Colonic mucosa (tissue), 4 donors: Measurements from ENCODE around the gene NEIL1. TPM values are rescaled to one million over a fixed set of nuclear protein-coding genes. Genes with fewer than 3 reads are reported as not detected.
"Not testable (repeated sequence)": the region's sequence is repeated elsewhere in the genome, so short reads cannot be mapped to it uniquely, and the experiment has no call there.

Source experiments
- DNase-seq: peaks from one replicate; pipeline ENCODE4 v3.0.0-alpha.2; 2020
- H3K27ac ChIP-seq: fragments of 200-600 bp; one replicate; pipeline ENCODE4 v1.8.0; 2021
- H3K27me3 ChIP-seq: fragments of 200-600 bp; one replicate; pipeline ENCODE4 v1.8.0; 2021
- H3K36me3 ChIP-seq: fragments of 200-600 bp; one replicate; pipeline ENCODE4 v1.8.0; 2021
- H3K4me1 ChIP-seq: fragments of 200-600 bp; one replicate; pipeline ENCODE4 v1.8.0; 2021; ENCODE audit warnings: mild to moderate bottlenecking
- H3K4me3 ChIP-seq: fragments of 200-600 bp; one replicate; pipeline ENCODE4 v1.8.0; 2021
- H3K9ac ChIP-seq, 2 donors: one replicate each; pipeline ENCODE4 v1.7.0; 2013; ENCODE audit warnings: control low read depth in 2 of 2, low read depth in 2 of 2, low read length in 2 of 2
- H3K9me3 ChIP-seq: fragments of 200-600 bp; one replicate; pipeline ENCODE4 v1.8.0; 2021
- intact Hi-C: fragments of 100-400 bp; cut with DNase I; formaldehyde crosslinking; loops from one replicate; pipeline ENCODE4 v1.14.1; 2022
- total RNA-seq, 2 donors: library from RNA; stranded (reverse); fragmentation: NEBNext Ultra II Directional in 1 of 2; extraction: Animal tissue kit (Norgen Biotek cat#: 25700) in 1 of 2; gene quantifications; one replicate each; pipeline ENCODE4 v1.2.1, GENCODE V29; 2021
- TF ChIP-seq, protein P1 (sequence below): fragments of 200-600 bp; IDR thresholded peaks from one replicate; pipeline ENCODE4 v1.8.0; 2022; ENCODE audit warnings: antibody characterized with exemption, mild to moderate bottlenecking
- donor health status: healthy.
- donor health status: DM: no; HTN: no; CAD: no.
- donor health status: DM: no; HTN: no; CAD: no.

The NEIL1 gene
- total RNA-seq, 2 donors from 2014 or later, result 34.1 to 39.6 TPM

GRCh38 chr15:75348034-75348561 lies 1.3 kb downstream of the NEIL1 start:
- H3K9me3 ChIP-seq, result no peaks in the 10 kb centered on the region
- peak overlapping the region; percentile 81 to 90 for H3K9ac ChIP-seq
- intact Hi-C loops, result no loop called here
- TF ChIP-seq, protein P1, sequence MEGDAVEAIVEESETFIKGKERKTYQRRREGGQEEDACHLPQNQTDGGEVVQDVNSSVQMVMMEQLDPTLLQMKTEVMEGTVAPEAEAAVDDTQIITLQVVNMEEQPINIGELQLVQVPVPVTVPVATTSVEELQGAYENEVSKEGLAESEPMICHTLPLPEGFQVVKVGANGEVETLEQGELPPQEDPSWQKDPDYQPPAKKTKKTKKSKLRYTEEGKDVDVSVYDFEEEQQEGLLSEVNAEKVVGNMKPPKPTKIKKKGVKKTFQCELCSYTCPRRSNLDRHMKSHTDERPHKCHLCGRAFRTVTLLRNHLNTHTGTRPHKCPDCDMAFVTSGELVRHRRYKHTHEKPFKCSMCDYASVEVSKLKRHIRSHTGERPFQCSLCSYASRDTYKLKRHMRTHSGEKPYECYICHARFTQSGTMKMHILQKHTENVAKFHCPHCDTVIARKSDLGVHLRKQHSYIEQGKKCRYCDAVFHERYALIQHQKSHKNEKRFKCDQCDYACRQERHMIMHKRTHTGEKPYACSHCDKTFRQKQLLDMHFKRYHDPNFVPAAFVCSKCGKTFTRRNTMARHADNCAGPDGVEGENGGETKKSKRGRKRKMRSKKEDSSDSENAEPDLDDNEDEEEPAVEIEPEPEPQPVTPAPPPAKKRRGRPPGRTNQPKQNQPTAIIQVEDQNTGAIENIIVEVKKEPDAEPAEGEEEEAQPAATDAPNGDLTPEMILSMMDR, result no peak
- H3K36me3 ChIP-seq, result no peaks in the 10 kb centered on the region
- H3K4me3 ChIP-seq, result peak overlapping the region; percentile 96
- peak overlapping the region; percentile 31 for H3K27ac ChIP-seq
- no peaks in the 10 kb centered on the region for H3K27me3 ChIP-seq
- H3K4me1 ChIP-seq, result peaks cover 5% of the 10 kb centered on the region
- DNase-seq, result no peak

DNA sequence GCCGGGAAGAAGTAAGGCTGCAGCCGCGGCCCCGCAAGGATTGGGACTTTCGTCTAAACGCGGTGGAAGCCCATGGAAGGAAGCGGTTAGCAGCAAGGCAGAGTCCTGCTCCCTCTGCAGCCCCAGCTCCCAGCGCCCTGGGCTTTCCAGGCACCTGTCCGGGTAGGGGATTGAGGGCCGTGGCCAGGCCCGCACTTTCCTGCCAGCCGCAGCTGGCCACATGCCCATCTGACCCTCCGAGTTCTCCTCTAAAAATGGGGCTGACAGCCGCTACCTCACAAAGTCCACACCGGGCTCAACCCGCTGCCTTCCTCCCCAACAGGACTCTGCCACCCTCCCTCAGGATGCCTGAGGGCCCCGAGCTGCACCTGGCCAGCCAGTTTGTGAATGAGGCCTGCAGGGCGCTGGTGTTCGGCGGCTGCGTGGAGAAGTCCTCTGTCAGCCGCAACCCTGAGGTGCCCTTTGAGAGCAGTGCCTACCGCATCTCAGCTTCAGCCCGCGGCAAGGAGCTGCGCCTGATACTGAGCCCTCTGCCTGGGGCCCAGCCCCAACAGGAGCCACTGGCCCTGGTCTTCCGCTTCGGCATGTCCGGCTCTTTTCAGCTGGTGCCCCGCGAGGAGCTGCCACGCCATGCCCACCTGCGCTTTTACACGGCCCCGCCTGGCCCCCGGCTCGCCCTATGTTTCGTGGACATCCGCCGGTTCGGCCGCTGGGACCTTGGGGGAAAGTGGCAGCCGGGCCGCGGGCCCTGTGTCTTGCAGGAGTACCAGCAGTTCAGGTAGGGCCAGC lies 1.9 kb downstream of the NEIL1 start:
- Histone ChIP-seq H3K36me3 (no peaks in the 10 kb centered on the region), H3K4me3 (peak overlapping the region; percentile 96), H3K4me1 (peaks cover 5% of the 10 kb centered on the region), H3K9me3 (no peaks in the 10 kb centered on the region), H3K9ac (peak overlapping the region; percentile 81 to 90), H3K27ac (no peak overlapping the region), H3K27me3 (no peaks in the 10 kb centered on the region)
- DNase-seq, result no peak
- intact Hi-C loops, result no loop called here
- TF ChIP-seq, protein P1, result no peak

DNA sequence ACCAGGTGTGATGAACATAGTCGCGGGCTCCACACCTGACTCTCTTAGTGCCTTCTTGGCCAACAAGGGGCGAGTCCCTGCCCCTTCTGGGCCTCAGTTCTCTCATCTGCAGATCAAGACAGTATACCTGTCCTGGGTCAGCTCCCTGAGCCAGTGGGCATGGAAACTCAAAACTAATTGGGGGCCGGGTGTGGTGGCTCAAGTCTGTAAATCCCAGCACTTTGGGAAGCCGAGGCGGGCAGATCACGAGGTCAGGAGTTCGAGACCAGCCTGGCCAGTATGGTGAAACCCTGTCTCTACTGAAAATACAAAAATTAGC lies 2.5 kb downstream of the NEIL1 start:
- H3K27ac ChIP-seq, H3K9me3 ChIP-seq, H3K27me3 ChIP-seq, H3K4me1 ChIP-seq, DNase-seq, H3K9ac ChIP-seq, intact Hi-C loops, H3K4me3 ChIP-seq, H3K36me3 ChIP-seq: not testable (repeated sequence)

DNA sequence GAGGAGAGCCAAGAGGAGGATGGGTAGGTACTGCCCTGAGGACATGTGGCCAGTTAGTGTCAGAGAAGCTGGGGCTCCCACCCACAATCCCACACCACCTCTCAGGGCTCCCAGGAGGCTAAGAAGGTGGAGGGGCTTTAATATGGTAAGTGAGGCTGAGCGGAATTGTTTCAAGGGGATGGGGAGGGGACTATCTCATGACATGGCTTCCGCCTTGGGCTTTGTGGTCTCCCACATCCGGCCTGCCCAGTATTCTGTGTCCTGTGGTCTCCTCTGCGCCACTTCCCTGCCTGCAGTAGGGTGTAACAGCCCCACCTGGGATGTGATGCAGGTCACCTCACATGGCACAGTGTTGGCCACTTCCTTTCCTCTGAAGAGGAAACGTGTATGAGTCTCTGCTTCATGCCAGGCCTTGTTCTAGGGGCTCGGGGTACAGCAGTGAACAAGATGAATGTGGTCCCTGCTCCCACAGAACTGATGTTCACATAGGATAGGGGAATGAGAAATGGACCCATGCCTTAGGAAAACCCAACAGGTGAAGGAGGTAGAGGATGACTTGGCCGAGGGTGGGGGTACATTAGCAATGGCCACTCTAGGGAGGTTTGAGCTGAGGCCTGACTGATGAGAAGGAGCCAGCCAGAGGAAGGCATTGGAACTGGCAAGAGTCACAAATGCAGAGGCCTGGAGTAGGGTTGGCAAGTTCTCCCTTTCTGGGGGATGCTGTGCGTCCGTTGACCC lies 3.2 kb downstream of the NEIL1 start:
- no peaks in the 10 kb centered on the region for H3K27me3 ChIP-seq
- no peak overlapping the region for H3K4me3 ChIP-seq
- peak; percentile 34 for DNase-seq
- no peak overlapping the region for H3K27ac ChIP-seq
- TF ChIP-seq, protein P1, result no peak
- intact Hi-C loops, result no loop called here
- H3K9ac ChIP-seq, result no peak overlapping the region
- no peaks in the 10 kb centered on the region for H3K9me3 ChIP-seq
- H3K36me3 ChIP-seq, result no peaks in the 10 kb centered on the region
- H3K4me1 ChIP-seq, result peaks cover 5% of the 10 kb centered on the region

DNA sequence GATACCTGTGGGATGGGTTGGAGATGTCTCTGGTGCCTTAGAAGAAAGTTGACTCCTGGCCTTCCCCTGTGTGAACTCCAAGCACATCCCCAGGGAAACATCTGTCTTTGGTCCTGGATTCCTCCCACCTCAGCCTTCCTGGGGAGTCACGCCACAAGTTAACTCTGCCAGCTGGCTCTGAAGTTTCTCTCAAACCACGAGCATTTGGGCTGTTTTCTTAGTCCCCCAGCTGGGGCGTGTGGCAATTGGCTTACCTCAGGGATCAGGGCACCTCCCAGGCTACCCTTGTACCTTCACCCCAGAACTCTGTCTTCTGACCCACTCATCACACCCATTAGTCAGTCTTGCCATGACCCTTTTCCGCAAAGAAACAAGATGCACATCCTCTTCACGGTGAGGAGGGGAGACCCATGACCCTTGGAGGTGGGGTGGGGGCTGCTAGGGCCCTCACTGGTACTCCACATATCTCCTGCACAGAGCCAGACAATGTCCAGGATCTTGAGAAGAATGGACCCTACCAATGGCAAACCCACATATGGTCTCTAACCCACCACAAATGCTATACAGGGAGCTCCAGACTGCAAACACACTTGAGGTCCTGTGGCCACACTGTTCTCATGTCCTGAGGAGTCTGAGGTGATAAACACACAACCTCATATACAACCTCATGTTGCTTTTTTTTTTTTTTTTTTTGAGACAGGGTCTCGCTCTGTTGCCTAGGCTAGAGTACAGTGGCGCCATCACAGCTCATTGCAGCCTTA lies 3.9 kb downstream of the NEIL1 start:
- TF ChIP-seq, protein P1, result no peak
- no peaks in the 10 kb centered on the region for H3K27me3 ChIP-seq
- no peaks in the 10 kb centered on the region for H3K9me3 ChIP-seq
- peaks cover 5% of the 10 kb centered on the region for H3K4me1 ChIP-seq
- H3K36me3 ChIP-seq, result no peaks in the 10 kb centered on the region
- intact Hi-C loops, result no loop called here
- no peak for DNase-seq
- H3K9ac ChIP-seq, result no peak overlapping the region
- H3K4me3 ChIP-seq, result no peak overlapping the region
- H3K27ac ChIP-seq, result no peak overlapping the region
